C4-2B (cell line): ENCODE measurements around the gene DENND2A.
"Not testable (repeated sequence)": the region's sequence is repeated elsewhere in the genome, so short reads cannot be mapped to it uniquely, and the experiment has no call there.

ENCODE experiments used
- H3K27ac ChIP-seq: fragments of 450-650 bp; 2 replicates; pipeline ENCODE4 v1.5.1; 2017
- CTCF ChIP-seq: fragments of 450-650 bp; conservative IDR thresholded peaks from 2 replicates; pipeline ENCODE4 v1.5.1; 2017; ENCODE audit warnings: mild to moderate bottlenecking
- ZFX ChIP-seq: fragments of 450-650 bp; IDR thresholded peaks from 2 replicates; pipeline ENCODE4 v1.6.1; 2017

DENND2A gene

GRCh38 chr7:140509789-140510188 lies 130.8 kb downstream of the DENND2A start:
- no peak for TF ChIP-seq ZFX
- no peak for TF ChIP-seq CTCF
- H3K27ac ChIP-seq = 0 out of 2 replicates have a peak overlapping the region, but pooled peaks have one; percentile 7

- H3K27ac ChIP-seq = not testable (repeated sequence)
Observed at GRCh38 chr7:140507556-140507955, 133.1 kb downstream of the DENND2A start.

GRCh38 chr7:140506788-140507464 lies 133.7 kb downstream of the DENND2A start:
- no peak for TF ChIP-seq CTCF
- no peak for TF ChIP-seq ZFX
- no peak overlapping the region for H3K27ac ChIP-seq

GRCh38 chr7:140501966-140502365 lies 138.6 kb downstream of the DENND2A start:
- H3K27ac ChIP-seq = no peak overlapping the region
- no peak for TF ChIP-seq CTCF
- TF ChIP-seq ZFX = no peak

GRCh38 chr7:140497807-140498206 lies 142.8 kb downstream of the DENND2A start:
- not testable (repeated sequence) for H3K27ac ChIP-seq

- TF ChIP-seq CTCF (no peak), ZFX (no peak)
- H3K27ac ChIP-seq = no peak overlapping the region
Observed at GRCh38 chr7:140497241-140497769, 143.3 kb downstream of the DENND2A start.

- no peak for TF ChIP-seq CTCF
- no peak for TF ChIP-seq ZFX
- H3K27ac ChIP-seq = no peak overlapping the region
Observed at GRCh38 chr7:140495514-140496097, 145.0 kb downstream of the DENND2A start.

- TF ChIP-seq CTCF = no peak
- TF ChIP-seq ZFX = no peak
Observed at GRCh38 chr7:140494867-140495266, 145.7 kb downstream of the DENND2A start.

More at GRCh38 chr7:140494867-140495266, 145.7 kb downstream of the DENND2A start:
- H3K27ac ChIP-seq = no peak overlapping the region
